Muscle layer of colon (tissue), 2 donors: ENCODE results near the gene RNF25.

Source experiments
- H3K27ac ChIP-seq: one replicate; pipeline ENCODE4 v1.7.0; 2013; ENCODE audit warnings: low read depth, mild to moderate bottlenecking, low read length, moderate library complexity
- H3K27me3 ChIP-seq, 2 donors: one replicate each; pipeline ENCODE4 v1.7.0; 2013; ENCODE audit warnings: low read length in 2 of 2, mild to moderate bottlenecking in 2 of 2; ENCODE audit not compliant: insufficient read depth in 2 of 2, control insufficient read depth in 1 of 2
- H3K36me3 ChIP-seq: one replicate; pipeline ENCODE4 v1.7.0; 2013; ENCODE audit warnings: mild to moderate bottlenecking, low read length; ENCODE audit not compliant: insufficient read depth
- H3K4me1 ChIP-seq: one replicate; pipeline ENCODE4 v1.7.0; 2013; ENCODE audit warnings: mild to moderate bottlenecking, low read length; ENCODE audit not compliant: insufficient read depth
- H3K4me3 ChIP-seq, 2 donors: one replicate each; pipeline ENCODE4 v1.7.0; 2013; ENCODE audit warnings: low read length in 2 of 2, low read depth in 1 of 2, mild to moderate bottlenecking in 1 of 2, moderate library complexity in 1 of 2
- H3K9ac ChIP-seq: one replicate; pipeline ENCODE4 v1.7.0; 2013; ENCODE audit warnings: low read length
- H3K9me3 ChIP-seq: one replicate; pipeline ENCODE4 v1.7.0; 2013; ENCODE audit warnings: mild to moderate bottlenecking, low read length
- donor health status: abdominal sarcoma.
- donor health status: Adenocarcinoma of cecum.

The RNF25 gene

GRCh38 chr2:218618102-218618860 is 53.5 kb downstream of the RNF25 start:
- Histone ChIP-seq H3K36me3 (peaks cover 8% of the 10 kb centered on the region), H3K4me1 (peaks cover 18% of the 10 kb centered on the region), H3K9ac (no peak overlapping the region), H3K27ac (no peak overlapping the region), H3K4me3 (no peak overlapping the region), H3K27me3 (no peaks in the 10 kb centered on the region), H3K9me3 (no peaks in the 10 kb centered on the region)

DNA sequence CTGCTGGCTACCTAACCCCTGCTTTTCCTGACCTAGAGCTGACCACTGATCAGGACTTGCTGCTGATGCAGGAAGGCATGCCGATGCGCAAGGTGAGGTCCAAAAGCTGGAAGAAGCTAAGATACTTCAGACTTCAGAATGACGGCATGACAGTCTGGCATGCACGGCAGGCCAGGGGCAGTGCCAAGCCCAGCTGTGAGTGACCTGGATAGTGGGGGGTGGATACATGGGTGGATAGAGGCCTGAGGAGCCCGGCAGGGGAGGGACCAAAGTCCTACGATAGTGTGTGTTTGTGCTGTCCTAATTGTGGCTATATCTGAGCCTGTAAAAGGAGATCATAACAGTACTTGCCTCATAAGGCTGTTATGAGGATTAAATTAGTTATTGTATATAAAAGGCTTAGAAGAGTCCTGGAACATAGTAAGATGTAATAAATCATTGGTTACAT is 55.9 kb downstream of the RNF25 start:
- H3K9ac ChIP-seq, result no peak overlapping the region
- H3K9me3 ChIP-seq, result no peaks in the 10 kb centered on the region
- H3K27ac ChIP-seq, result peak overlapping the region; percentile 68
- peaks cover 18% of the 10 kb centered on the region for H3K4me1 ChIP-seq
- H3K4me3 ChIP-seq, result no peak overlapping the region
- peaks cover under 1% of the 10 kb centered on the region for H3K36me3 ChIP-seq
- H3K27me3 ChIP-seq, result no peaks in the 10 kb centered on the region
